ENCODE measurements around the gene IMP4.

DNA sequence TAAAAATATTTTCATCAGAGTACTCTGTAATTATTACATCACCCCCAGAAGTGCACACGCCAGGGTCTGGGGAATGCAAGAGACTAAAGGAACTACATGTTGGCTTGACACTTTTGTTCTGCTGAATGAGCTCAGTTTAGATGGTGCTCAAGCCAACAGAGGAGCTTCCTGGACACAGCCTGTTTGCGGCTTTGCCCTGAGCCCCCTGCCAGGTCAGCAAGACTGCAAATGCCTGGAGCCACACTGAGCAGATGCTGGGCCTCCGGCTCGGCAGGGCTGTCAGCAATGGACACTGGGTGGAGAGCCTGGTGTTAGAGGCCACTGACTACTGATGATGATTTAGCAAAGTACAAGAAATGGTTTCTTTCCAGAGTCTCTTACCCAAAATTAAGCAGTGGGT, 45.1 kb downstream of the IMP4 start:
- TF ChIP-seq GATA2 (IDR thresholded peaks at IDR 0.05; ENCODE audit: low read depth, low read length) (no peak), GATA3 (IDR thresholded peaks at IDR 0.05; ENCODE audit: low read depth, low read length) (no peak)
